Transverse colon (tissue), 3 donors: ENCODE measurements around the gene ATAT1.

Experiments
- EP300 ChIP-seq: sonication (generic); formaldehyde crosslinking; IDR thresholded peaks from one replicate; pipeline ENCODE4 v1.6.1; 2017; ENCODE audit warnings: antibody characterized with exemption, low read depth
- POLR2A ChIP-seq: fragments of 450-650 bp; IDR thresholded peaks from one replicate; pipeline ENCODE4 v1.6.1; 2016; ENCODE audit warnings: antibody characterized with exemption, mild to moderate bottlenecking, moderate library complexity
- TF ChIP-seq, protein P1 (sequence below), 5 experiments: fragments of 200-600 bp in 3 of 5; fragments of 450-650 bp in 2 of 5; sonication (generic) in 3 of 5; IDR thresholded peaks; 1 replicate in 2 of 5; 2 replicates in 3 of 5; pipeline ENCODE4 v1.5.1; 2016 to 2017; ENCODE audit warnings: antibody characterized with exemption in 5 of 5, inconsistent platforms in 3 of 5, mild to moderate bottlenecking in 2 of 5, moderate library complexity in 1 of 5

DNA sequence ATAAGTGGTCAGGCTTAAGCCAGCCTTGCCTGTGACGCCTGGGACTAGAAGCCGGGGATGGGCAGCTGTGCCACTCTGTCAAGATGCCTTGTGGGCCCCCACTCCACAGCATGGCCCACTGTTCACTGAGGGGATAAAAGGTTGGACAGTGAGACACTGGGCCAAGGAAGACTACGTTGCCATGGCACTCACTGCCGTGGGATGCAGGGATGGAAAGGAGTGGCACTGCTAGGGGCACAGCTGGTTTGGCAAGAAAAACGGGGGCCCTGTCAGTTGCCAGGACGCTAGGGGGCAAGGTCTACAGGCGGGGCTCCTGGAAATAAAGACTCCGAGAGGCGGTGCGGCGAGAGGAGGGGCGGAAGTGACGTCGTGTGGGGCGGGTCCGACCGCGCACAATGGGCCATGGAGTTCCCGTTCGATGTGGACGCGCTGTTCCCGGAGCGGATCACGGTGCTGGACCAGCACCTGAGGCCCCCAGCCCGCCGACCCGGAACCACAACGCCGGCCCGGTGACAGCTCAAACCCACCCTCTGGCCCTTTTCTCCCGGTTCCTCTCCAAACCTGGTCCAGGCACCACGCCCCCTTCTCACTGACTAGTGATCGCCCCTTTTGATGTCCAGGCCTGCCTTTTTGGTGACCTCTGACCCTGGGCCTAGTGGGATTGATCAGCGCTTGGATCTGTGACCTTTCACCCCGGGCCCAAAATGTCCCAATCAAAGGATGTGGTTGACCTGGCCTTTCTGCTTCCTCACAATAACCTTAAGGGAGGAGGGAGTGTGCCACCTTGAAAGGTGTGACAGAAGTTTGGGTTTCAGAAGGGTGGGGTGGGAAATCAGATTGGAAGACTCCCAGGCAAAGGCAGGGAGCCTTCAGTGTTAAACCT is at the start of gene ATAT1:
- TF ChIP-seq, protein P1, sequence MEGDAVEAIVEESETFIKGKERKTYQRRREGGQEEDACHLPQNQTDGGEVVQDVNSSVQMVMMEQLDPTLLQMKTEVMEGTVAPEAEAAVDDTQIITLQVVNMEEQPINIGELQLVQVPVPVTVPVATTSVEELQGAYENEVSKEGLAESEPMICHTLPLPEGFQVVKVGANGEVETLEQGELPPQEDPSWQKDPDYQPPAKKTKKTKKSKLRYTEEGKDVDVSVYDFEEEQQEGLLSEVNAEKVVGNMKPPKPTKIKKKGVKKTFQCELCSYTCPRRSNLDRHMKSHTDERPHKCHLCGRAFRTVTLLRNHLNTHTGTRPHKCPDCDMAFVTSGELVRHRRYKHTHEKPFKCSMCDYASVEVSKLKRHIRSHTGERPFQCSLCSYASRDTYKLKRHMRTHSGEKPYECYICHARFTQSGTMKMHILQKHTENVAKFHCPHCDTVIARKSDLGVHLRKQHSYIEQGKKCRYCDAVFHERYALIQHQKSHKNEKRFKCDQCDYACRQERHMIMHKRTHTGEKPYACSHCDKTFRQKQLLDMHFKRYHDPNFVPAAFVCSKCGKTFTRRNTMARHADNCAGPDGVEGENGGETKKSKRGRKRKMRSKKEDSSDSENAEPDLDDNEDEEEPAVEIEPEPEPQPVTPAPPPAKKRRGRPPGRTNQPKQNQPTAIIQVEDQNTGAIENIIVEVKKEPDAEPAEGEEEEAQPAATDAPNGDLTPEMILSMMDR (IDR thresholded peaks at IDR 0.05) = peak; percentile 20 to 55 (median 25)
- no peak for TF ChIP-seq EP300
- TF ChIP-seq POLR2A = peak; percentile 83
